Glutamatergic neuron (in vitro differentiated cells): ENCODE measurements around the gene KHSRP. TPM values are rescaled to one million over a fixed set of nuclear protein-coding genes. Genes with fewer than 3 reads are reported as not detected.

Experiments used
- DNase-seq: peaks from one replicate; pipeline ENCODE4 v3.0.0; 2022
- H3K27ac Mint-ChIP-seq: one replicate; pipeline ENCODE4 v1.8.0; 2020; ENCODE audit warnings: mild to moderate bottlenecking, mixed read lengths, inconsistent platforms; ENCODE audit not compliant: unreplicated experiment
- H3K27me3 Mint-ChIP-seq: one replicate; pipeline ENCODE4 v1.8.0; 2020; ENCODE audit warnings: mild to moderate bottlenecking, moderate library complexity, mixed read lengths, inconsistent platforms; ENCODE audit not compliant: unreplicated experiment
- H3K36me3 Mint-ChIP-seq: one replicate; pipeline ENCODE4 v1.8.0; 2020; ENCODE audit warnings: mild to moderate bottlenecking, mixed read lengths, inconsistent platforms; ENCODE audit not compliant: unreplicated experiment
- H3K4me1 Mint-ChIP-seq: one replicate; pipeline ENCODE4 v1.8.0; 2020; ENCODE audit warnings: mild to moderate bottlenecking, low read depth, mixed read lengths, inconsistent platforms; ENCODE audit not compliant: unreplicated experiment
- H3K4me3 Mint-ChIP-seq: one replicate; pipeline ENCODE4 v1.8.0; 2020; ENCODE audit warnings: mild to moderate bottlenecking, mixed read lengths, inconsistent platforms; ENCODE audit not compliant: unreplicated experiment
- H3K9me3 Mint-ChIP-seq: one replicate; pipeline ENCODE4 v1.8.0; 2020; ENCODE audit warnings: mild to moderate bottlenecking, moderate library complexity, mixed read lengths, inconsistent platforms; ENCODE audit not compliant: unreplicated experiment
- CTCF ChIP-seq: fragments of 200-600 bp; sonication (generic); IDR thresholded peaks from one replicate; pipeline ENCODE4 v1.5.0; 2021; ENCODE audit not compliant: partially characterized antibody, unreplicated experiment
- total RNA-seq: library from RNA; stranded (reverse); fragmentation: NEBNext Ultra II Directional; extraction: Animal tissue kit (Norgen Biotek cat#: 25700); gene quantifications from one replicate; pipeline ENCODE4 v1.2.1, GENCODE V29; 2021; ENCODE audit not compliant: unreplicated experiment

Gene KHSRP
- total RNA-seq, 1 donor from 2014 or later = 318 TPM

DNA sequence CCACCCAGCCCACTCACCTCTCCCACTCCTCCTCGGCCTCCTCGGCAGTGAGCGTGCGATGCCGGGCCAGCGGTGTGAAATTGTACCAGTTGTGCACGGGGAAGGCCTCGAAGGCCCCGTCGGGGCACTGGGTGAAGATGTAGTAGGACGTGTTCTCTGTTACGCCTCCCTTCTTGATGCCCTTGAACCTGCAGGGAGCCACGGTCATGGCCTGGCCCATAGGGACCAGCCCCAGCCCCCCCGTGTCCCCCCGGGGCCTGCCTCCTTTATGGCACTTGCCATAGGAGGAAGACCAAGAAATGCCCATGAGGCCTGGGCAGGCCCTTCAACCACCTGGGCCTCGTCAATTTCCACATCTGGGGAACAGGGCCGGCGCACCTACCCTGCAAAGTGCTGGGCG is 37.2 kb downstream of the KHSRP start:
- Mint-ChIP-seq H3K27ac (no peak overlapping the region), H3K27me3 (no peaks in the 10 kb centered on the region), H3K4me3 (no peak overlapping the region), H3K36me3 (no peaks in the 10 kb centered on the region), H3K4me1 (peaks cover 6% of the 10 kb centered on the region), H3K9me3 (no peaks in the 10 kb centered on the region)
- no peak for TF ChIP-seq CTCF
- no peak for DNase-seq

- no peak overlapping the region for H3K4me3 Mint-ChIP-seq
- peaks cover 6% of the 10 kb centered on the region for H3K36me3 Mint-ChIP-seq
- no peak for TF ChIP-seq CTCF
- H3K9me3 Mint-ChIP-seq = no peaks in the 10 kb centered on the region
- no peak for DNase-seq
- H3K27ac Mint-ChIP-seq = no peak overlapping the region
- no peaks in the 10 kb centered on the region for H3K27me3 Mint-ChIP-seq
- no peaks in the 10 kb centered on the region for H3K4me1 Mint-ChIP-seq
Observed at GRCh38 chr19:6384381-6384780, 40.2 kb downstream of the KHSRP start.

- no peak overlapping the region for H3K27ac Mint-ChIP-seq
- no peak for TF ChIP-seq CTCF
- peaks cover 6% of the 10 kb centered on the region for H3K36me3 Mint-ChIP-seq
- no peaks in the 10 kb centered on the region for H3K4me1 Mint-ChIP-seq
- H3K4me3 Mint-ChIP-seq = no peak overlapping the region
- H3K27me3 Mint-ChIP-seq = no peaks in the 10 kb centered on the region
- H3K9me3 Mint-ChIP-seq = no peaks in the 10 kb centered on the region
- no peak for DNase-seq
Observed at GRCh38 chr19:6383188-6383587, 41.4 kb downstream of the KHSRP start.

GRCh38 chr19:6381030-6381750 is 43.4 kb downstream of the KHSRP start:
- Mint-ChIP-seq H3K36me3 (peaks cover 6% of the 10 kb centered on the region), H3K27ac (no peak overlapping the region), H3K4me1 (no peaks in the 10 kb centered on the region), H3K4me3 (no peak overlapping the region), H3K9me3 (no peaks in the 10 kb centered on the region), H3K27me3 (no peaks in the 10 kb centered on the region)
- TF ChIP-seq CTCF = no peak
- DNase-seq = no peak

DNA sequence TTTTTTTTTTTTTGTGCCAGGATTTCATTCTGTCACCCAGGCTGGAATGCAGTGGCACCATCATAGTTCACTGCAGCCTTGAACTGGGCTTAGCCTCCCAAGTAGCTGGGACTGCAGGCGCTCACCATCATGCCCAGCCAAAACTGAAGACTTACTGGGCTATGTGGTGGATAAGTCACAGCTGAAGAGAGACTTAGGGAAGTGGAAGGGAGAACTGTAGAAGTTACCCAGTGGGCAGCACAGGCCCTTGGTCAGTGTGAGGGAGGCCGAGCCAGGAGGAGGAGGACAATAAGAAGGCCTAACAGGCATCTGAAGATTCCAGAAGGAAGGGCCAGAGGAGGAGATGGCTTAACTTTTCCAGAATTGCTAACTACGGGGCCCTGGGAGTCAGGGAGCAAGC is 44.9 kb downstream of the KHSRP start:
- no peak overlapping the region for H3K27ac Mint-ChIP-seq
- H3K4me3 Mint-ChIP-seq = no peak overlapping the region
- H3K4me1 Mint-ChIP-seq = no peaks in the 10 kb centered on the region
- no peak for DNase-seq
- TF ChIP-seq CTCF = no peak
- no peaks in the 10 kb centered on the region for H3K9me3 Mint-ChIP-seq
- H3K27me3 Mint-ChIP-seq = no peaks in the 10 kb centered on the region
- peaks cover 6% of the 10 kb centered on the region for H3K36me3 Mint-ChIP-seq
